ENCODE results near the gene FICD.

FICD gene

GRCh38 chr12:108495823-108496579 lies 19.1 kb upstream of the FICD start:
- Histone ChIP-seq H3K36me3 (ENCODE audit: insufficient read depth) (no peaks in the 10 kb centered on the region), H4K20me1 (ENCODE audit: insufficient read depth) (no peaks in the 10 kb centered on the region), H3K27ac (no peak overlapping the region), H2AFZ (ENCODE audit: low read depth) (no peak overlapping the region), H3K79me2 (ENCODE audit: insufficient read depth, low read depth) (no peaks in the 10 kb centered on the region), H3K9ac (no peak overlapping the region), H3K4me3 (IDR thresholded peaks at IDR 0.05; ENCODE audit: insufficient read depth, low read depth, low read length) (no peak overlapping the region), H3K4me2 (no peak overlapping the region), H3K4me1 (ENCODE audit: low read depth, poor library complexity, severe bottlenecking) (no peaks in the 10 kb centered on the region), H3K27me3 (ENCODE audit: insufficient read depth, low read depth) (no peaks in the 10 kb centered on the region)
- TF ChIP-seq CTCF (conservative IDR thresholded peaks at IDR 0.05; ENCODE audit: low read depth, low read length) = no peak

GRCh38 chr12:108498136-108498535 lies 16.9 kb upstream of the FICD start:
- no peaks in the 10 kb centered on the region for H3K36me3 ChIP-seq (ENCODE audit: insufficient read depth)
- H3K27ac ChIP-seq = no peak overlapping the region
- no peak overlapping the region for H2AFZ ChIP-seq (ENCODE audit: low read depth)
- no peak overlapping the region for H3K9ac ChIP-seq
- H3K79me2 ChIP-seq (ENCODE audit: insufficient read depth, low read depth) = no peaks in the 10 kb centered on the region
- H3K4me3 ChIP-seq (IDR thresholded peaks at IDR 0.05; ENCODE audit: insufficient read depth, low read depth, low read length) = no peak overlapping the region
- no peaks in the 10 kb centered on the region for H3K4me1 ChIP-seq (ENCODE audit: low read depth, poor library complexity, severe bottlenecking)
- no peak overlapping the region for H3K4me2 ChIP-seq
- TF ChIP-seq CTCF (conservative IDR thresholded peaks at IDR 0.05; ENCODE audit: low read depth, low read length) = no peak
- H3K27me3 ChIP-seq (ENCODE audit: insufficient read depth, low read depth) = no peaks in the 10 kb centered on the region
- H4K20me1 ChIP-seq (ENCODE audit: insufficient read depth) = no peaks in the 10 kb centered on the region

GRCh38 chr12:108502922-108503321 lies 12.2 kb upstream of the FICD start:
- H3K4me2 ChIP-seq = no peak overlapping the region
- H4K20me1 ChIP-seq (ENCODE audit: insufficient read depth) = no peaks in the 10 kb centered on the region
- H3K27me3 ChIP-seq (ENCODE audit: insufficient read depth, low read depth) = no peaks in the 10 kb centered on the region
- no peak overlapping the region for H3K9ac ChIP-seq
- H3K36me3 ChIP-seq (ENCODE audit: insufficient read depth) = no peaks in the 10 kb centered on the region
- no peaks in the 10 kb centered on the region for H3K79me2 ChIP-seq (ENCODE audit: insufficient read depth, low read depth)
- no peak overlapping the region for H2AFZ ChIP-seq (ENCODE audit: low read depth)
- H3K27ac ChIP-seq = no peak overlapping the region
- no peaks in the 10 kb centered on the region for H3K4me1 ChIP-seq (ENCODE audit: low read depth, poor library complexity, severe bottlenecking)
- H3K4me3 ChIP-seq (IDR thresholded peaks at IDR 0.05; ENCODE audit: insufficient read depth, low read depth, low read length) = no peak overlapping the region
- TF ChIP-seq CTCF (conservative IDR thresholded peaks at IDR 0.05; ENCODE audit: low read depth, low read length) = no peak

- Histone ChIP-seq H2AFZ (ENCODE audit: low read depth) (no peak overlapping the region), H4K20me1 (ENCODE audit: insufficient read depth) (no peaks in the 10 kb centered on the region), H3K27ac (no peak overlapping the region), H3K79me2 (ENCODE audit: insufficient read depth, low read depth) (no peaks in the 10 kb centered on the region), H3K4me3 (IDR thresholded peaks at IDR 0.05; ENCODE audit: insufficient read depth, low read depth, low read length) (no peak overlapping the region), H3K4me2 (no peak overlapping the region), H3K27me3 (ENCODE audit: insufficient read depth, low read depth) (no peaks in the 10 kb centered on the region), H3K9ac (no peak overlapping the region), H3K4me1 (ENCODE audit: low read depth, poor library complexity, severe bottlenecking) (no peaks in the 10 kb centered on the region), H3K36me3 (ENCODE audit: insufficient read depth) (no peaks in the 10 kb centered on the region)
- TF ChIP-seq CTCF (conservative IDR thresholded peaks at IDR 0.05; ENCODE audit: low read depth, low read length) = no peak
These were observed 9.9 kb upstream of the FICD start for GRCh38 chr12:108505129-108505528.
